HepG2 (cell line): ENCODE measurements around the gene RAD21L1. TPM values are rescaled to one million over a fixed set of nuclear protein-coding genes. Genes with fewer than 3 reads are reported as not detected.

Experiments used
- ATAC-seq: fragments of 200-7000 bp; cut with Tn5 transposase; 3 replicates; pipeline ENCODE4 v1.9.1; 2020; ENCODE audit warnings: mild to moderate bottlenecking, moderate library complexity
- BruUV-seq: library from RNA; stranded (reverse); fragments of 400-500 nt; replicated peaks from 2 replicates; lab custom pipeline; 2021; lab: Mats Ljungman, UMichigan
- CTCF ChIA-PET: fragments of 300-600 bp; formaldehyde crosslinking; extraction: SDS; loops from one replicate; lab custom pipeline; 2021; ENCODE audit warnings: low total read pairs, inconsistent platforms, low intra/inter-chr PET ratio; lab: Yijun Ruan, JAX
- POLR2A ChIA-PET: fragments of 350-600 bp; sonication (Branson Sonifier 250); formaldehyde crosslinking; loops from one replicate; lab custom pipeline; 2020; ENCODE audit warnings: antibody characterized with exemption, inconsistent platforms; lab: Yijun Ruan, JAX
- DNase-seq: peaks from one replicate; pipeline ENCODE4 v3.0.0-alpha.2; 2015; ENCODE audit warnings: low spot score
- FAIRE-seq: peaks from 3 replicates; lab custom pipeline; 2011; peaks lifted over from hg19 to GRCh38; lab: Jason Lieb, UNC
- H2AFZ ChIP-seq: one replicate; pipeline ENCODE4 v1.6.1; 2011; ENCODE audit warnings: low read length, inconsistent platforms
- H3K27ac ChIP-seq: fragments of 300-600 bp; 3 replicates; pipeline ENCODE4 v1.8.0; 2011; ENCODE audit warnings: mixed run types, mild to moderate bottlenecking, mixed read lengths, low read length, inconsistent platforms; ENCODE audit not compliant: insufficient read depth; ENCODE audit errors: extremely low read length
- H3K27me3 ChIP-seq, 2 experiments: fragments of 200-600 bp in 1 of 2; 2 replicates in 1 of 2; 3 replicates in 1 of 2; pipeline versions ENCODE4 v1.6.0 to v1.8.0; 2011; ENCODE audit warnings: low read length in 2 of 2, mild to moderate bottlenecking in 2 of 2, moderate library complexity in 2 of 2, inconsistent platforms in 1 of 2; ENCODE audit not compliant: insufficient read depth in 2 of 2, control insufficient read depth in 1 of 2
- H3K36me3 ChIP-seq, 2 experiments: fragments of 200-600 bp in 1 of 2; replicated peaks in 1 of 2; 2 replicates in 1 of 2; 3 replicates in 1 of 2; pipeline versions ENCODE4 v1.5.1 to v1.8.0; 2011; ENCODE audit warnings: low read length in 2 of 2, inconsistent platforms in 1 of 2; ENCODE audit not compliant: insufficient read depth in 2 of 2, control insufficient read depth in 1 of 2
- H3K4me1 ChIP-seq: 2 replicates; pipeline ENCODE4 v1.5.1; 2012; ENCODE audit warnings: low read length, inconsistent platforms; ENCODE audit not compliant: insufficient read depth
- H3K4me2 ChIP-seq: 2 replicates; pipeline ENCODE4 v1.6.0; 2011; ENCODE audit warnings: low read depth, low read length, inconsistent platforms
- H3K4me3 ChIP-seq, 3 experiments: fragments of 200-600 bp in 1 of 3; sonication (generic), shearing (Covaris generic) in 1 of 3; replicated peaks in 1 of 3; 2 replicates each; pipeline ENCODE4 v1.5.1; 2011 to 2016; ENCODE audit warnings: low read length in 3 of 3, inconsistent platforms in 2 of 3, low read depth in 2 of 3, mild to moderate bottlenecking in 2 of 3, control low read depth in 1 of 3, mixed read lengths in 1 of 3; ENCODE audit not compliant: insufficient read depth in 1 of 3
- H3K79me2 ChIP-seq: one replicate; pipeline ENCODE4 v1.6.1; 2011; ENCODE audit warnings: low read length, inconsistent platforms; ENCODE audit not compliant: insufficient read depth
- H3K9ac ChIP-seq: 2 replicates; pipeline ENCODE4 v1.6.0; 2011; ENCODE audit warnings: mild to moderate bottlenecking, low read depth, low read length, inconsistent platforms; ENCODE audit not compliant: insufficient read depth
- H3K9me3 ChIP-seq: 2 replicates; pipeline ENCODE4 v1.5.1; 2012; ENCODE audit warnings: mild to moderate bottlenecking, low read length
- H4K20me1 ChIP-seq: 2 replicates; pipeline ENCODE4 v1.6.0; 2011; ENCODE audit warnings: inconsistent platforms, mild to moderate bottlenecking, low read length, moderate library complexity; ENCODE audit not compliant: insufficient read depth
- ATF7 ChIP-seq, 2 experiments: fragments of 450-650 bp in 1 of 2; sonication (generic) in 1 of 2; formaldehyde crosslinking in 1 of 2; IDR thresholded peaks; 2 replicates each; pipeline versions ENCODE4 v1.4.0 to v1.6.1; 2016 to 2020; ENCODE audit warnings: antibody characterized with exemption in 1 of 2, mild to moderate bottlenecking in 1 of 2, missing genetic modification reagents in 1 of 2
- EED ChIP-seq: sonication (generic); formaldehyde crosslinking; IDR thresholded peaks from 2 replicates; pipeline ENCODE4 v1.5.0; 2020; ENCODE audit warnings: mild to moderate bottlenecking, missing genetic modification reagents
- MAFK ChIP-seq, 2 experiments: IDR thresholded peaks in 1 of 2; conservative IDR thresholded peaks in 1 of 2; 2 replicates each; pipeline ENCODE4 v1.6.1; 2011; ENCODE audit warnings: improper control_type of control experiment in 2 of 2, low read length in 2 of 2
- RBFOX2 ChIP-seq: fragments of 200-400 bp; formaldehyde crosslinking; IDR thresholded peaks from 2 replicates; pipeline ENCODE4 v1.6.1; 2017; ENCODE audit warnings: low read depth, mild to moderate bottlenecking, low read length
- ZFP82 ChIP-seq: sonication (generic); formaldehyde crosslinking; IDR thresholded peaks from 2 replicates; pipeline ENCODE4 v1.5.1; 2020; ENCODE audit warnings: mild to moderate bottlenecking, missing genetic modification reagents, borderline replicate concordance
- WGBS: methylation state at CpG from one replicate; pipeline ENCODE4 v1.1.6; 2017; ENCODE audit warnings: low lambda C conversion rate; 5-methylcytosine and 5-hydroxymethylcytosine counted together
- in situ Hi-C: cut with HindIII; loops from 2 replicates; pipeline ENCODE4 v1.10.0; 2017; ENCODE audit warnings: low pct_unique_long_range_greater_than_20kb; ENCODE audit not compliant: extremely low pct_ligation_motif_present
- intact Hi-C: fragments of 100-400 bp; cut with micrococcal nuclease; formaldehyde crosslinking; loops from one replicate; pipeline ENCODE4 v1.10.0; 2022; ENCODE audit not compliant: unreplicated experiment
- polyA plus RNA-seq, 8 experiments: library from polyadenylated mRNA; depleted of rRNA in 3 of 8; stranded (reverse) in 7 of 8; unstranded in 1 of 8; fragments of >200 nt; fragmentation: Illumina TruSeq in 4 of 8; extraction: Trizol in 4 of 8; gene quantifications; 2 replicates each; pipeline versions ENCODE4 v1.2.1 to v1.2.3, GENCODE V29; 2011 to 2016; ENCODE audit warnings: low read depth in 4 of 8, missing spikeins in 1 of 8, mixed read lengths in 1 of 8; ENCODE audit not compliant: insufficient read depth in 1 of 8
- total RNA-seq, 5 experiments: library from RNA; depleted of rRNA; stranded (reverse); fragments of >200 nt; fragmentation: Illumina TruSeq; extraction: Trizol; gene quantifications; 2 replicates each; pipeline ENCODE4 v1.2.3, GENCODE V29; 2016; ENCODE audit warnings: low read depth in 1 of 5

Gene RAD21L1
- total and polyA plus RNA-seq, 2 of the 13 experiments (the other 11 are each of a cell fraction or from before 2014, with no cell fraction given): not detected

GRCh38 chr20:1229541-1229940, 3.7 kb downstream of the RAD21L1 start:
- ATAC-seq (no peak), FAIRE-seq (no peak), DNase-seq (no peak)
- no peak for TF ChIP-seq RBFOX2
- TF ChIP-seq MAFK (conservative IDR thresholded peaks at IDR 0.05 in 1 of 2, IDR thresholded peaks at IDR 0.05 in 1 of 2; ENCODE audit: low read length in 2 of 2): peak; percentile 18 to 64; a peak in 2 of 4 replicates
- TF ChIP-seq EED (CRISPR knock-in tag): no peak
- POLR2A ChIA-PET: interaction anchor here (0.5 kb wide), 1 partner anchor 1796 kb away, joined by 4 read pairs; no protein-coding TSS in a partner anchor
- no peaks in the 10 kb centered on the region for H3K9me3 ChIP-seq
- 14% methylated on average over 3 of the region's 3 CpGs for WGBS
- no peaks in the 10 kb centered on the region for H3K79me2 ChIP-seq
- no peak overlapping the region for H3K4me3 ChIP-seq
- H3K4me1 ChIP-seq: peaks cover 13% of the 10 kb centered on the region
- no peaks in the 10 kb centered on the region; the same call in 1 of the 2 replicates for H4K20me1 ChIP-seq
- no peak overlapping the region for H2AFZ ChIP-seq
- peaks cover 2 to 28% of the 10 kb centered on the region in 2 experiments for H3K27me3 ChIP-seq
- H3K36me3 ChIP-seq: no peaks in the 10 kb centered on the region
- H3K4me2 ChIP-seq: no peak overlapping the region
- no TSS peak for BruUV-seq
- CTCF ChIA-PET: no interaction called here
- intact Hi-C loops: loop anchor here (5.0 kb wide), 1 partner anchor 107 kb away; no protein-coding TSS in a partner anchor
- no peak overlapping the region for H3K27ac ChIP-seq
- H3K9ac ChIP-seq: no peak overlapping the region
- in situ Hi-C loops: no loop called here

GRCh38 chr20:1232286-1233111, 6.7 kb downstream of the RAD21L1 start:
- 5% methylated on average over 3 of the region's 3 CpGs for WGBS
- Histone ChIP-seq H3K4me3 (no peak overlapping the region), H3K27me3 (peaks cover 0 to 10% of the 10 kb centered on the region in 2 experiments), H3K79me2 (no peaks in the 10 kb centered on the region), H3K36me3 (no peaks in the 10 kb centered on the region), H4K20me1 (no peaks in the 10 kb centered on the region), H3K4me1 (no peaks in the 10 kb centered on the region), H2AFZ (no peak overlapping the region), H3K9ac (no peak overlapping the region), H3K27ac (no peak overlapping the region), H3K9me3 (no peaks in the 10 kb centered on the region), H3K4me2 (no peak overlapping the region)
- POLR2A ChIA-PET: no interaction called here
- no TSS peak for BruUV-seq
- in situ Hi-C loops (no loop called here), intact Hi-C loops (no loop called here)
- DNase-seq (no peak), FAIRE-seq (no peak), ATAC-seq (no peak)
- CTCF ChIA-PET: no interaction called here
- TF ChIP-seq ATF7 (IDR thresholded peaks at IDR 0.05) (peak; percentile 75), ATF7 (CRISPR knock-in tag; IDR thresholded peaks at IDR 0.05) (no peak), ZFP82 (CRISPR knock-in tag) (no peak)
- TF ChIP-seq, all 625 proteins: peak for 1
